Ramos (cell line): ENCODE data around the gene KAZN.

Experiments
- in situ Hi-C: fragments of 300-500 bp; cut with MboI; formaldehyde crosslinking; loops from one replicate; pipeline ENCODE4 v1.14.3; 2022; ENCODE audit warnings: low sequenced_read_pairs; ENCODE audit not compliant: unreplicated experiment

KAZN gene

DNA sequence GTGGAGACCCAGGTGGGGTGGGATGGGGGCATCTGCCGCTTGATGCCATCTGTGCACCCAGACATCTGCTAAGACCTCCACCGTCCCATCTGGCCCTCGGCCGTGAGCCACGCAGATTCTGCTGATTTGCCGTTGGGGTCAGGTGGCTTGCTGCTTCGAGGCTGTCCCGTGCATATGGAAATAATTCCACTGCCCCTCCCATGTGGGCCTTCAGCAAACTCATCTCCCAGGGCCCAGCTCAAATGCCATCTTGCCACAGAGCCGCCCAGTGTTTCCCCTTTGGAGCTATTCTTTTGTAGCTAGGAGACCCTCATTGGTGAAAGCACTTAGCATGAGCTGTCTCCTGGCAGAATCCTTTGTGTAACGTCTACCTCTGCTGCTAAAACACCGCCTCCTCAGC lies 99.8 kb downstream of the KAZN start:
- in situ Hi-C loops = no loop called here

GRCh38 chr1:14699620-14700019 lies 101.1 kb downstream of the KAZN start:
- in situ Hi-C loops = no loop called here

- in situ Hi-C loops = no loop called here
Observed at GRCh38 chr1:14704846-14705245, 106.4 kb downstream of the KAZN start.

GRCh38 chr1:14705824-14706223 lies 107.3 kb downstream of the KAZN start:
- in situ Hi-C loops = no loop called here

- in situ Hi-C loops = no loop called here
Observed at GRCh38 chr1:14706631-14707030, 108.1 kb downstream of the KAZN start.

DNA sequence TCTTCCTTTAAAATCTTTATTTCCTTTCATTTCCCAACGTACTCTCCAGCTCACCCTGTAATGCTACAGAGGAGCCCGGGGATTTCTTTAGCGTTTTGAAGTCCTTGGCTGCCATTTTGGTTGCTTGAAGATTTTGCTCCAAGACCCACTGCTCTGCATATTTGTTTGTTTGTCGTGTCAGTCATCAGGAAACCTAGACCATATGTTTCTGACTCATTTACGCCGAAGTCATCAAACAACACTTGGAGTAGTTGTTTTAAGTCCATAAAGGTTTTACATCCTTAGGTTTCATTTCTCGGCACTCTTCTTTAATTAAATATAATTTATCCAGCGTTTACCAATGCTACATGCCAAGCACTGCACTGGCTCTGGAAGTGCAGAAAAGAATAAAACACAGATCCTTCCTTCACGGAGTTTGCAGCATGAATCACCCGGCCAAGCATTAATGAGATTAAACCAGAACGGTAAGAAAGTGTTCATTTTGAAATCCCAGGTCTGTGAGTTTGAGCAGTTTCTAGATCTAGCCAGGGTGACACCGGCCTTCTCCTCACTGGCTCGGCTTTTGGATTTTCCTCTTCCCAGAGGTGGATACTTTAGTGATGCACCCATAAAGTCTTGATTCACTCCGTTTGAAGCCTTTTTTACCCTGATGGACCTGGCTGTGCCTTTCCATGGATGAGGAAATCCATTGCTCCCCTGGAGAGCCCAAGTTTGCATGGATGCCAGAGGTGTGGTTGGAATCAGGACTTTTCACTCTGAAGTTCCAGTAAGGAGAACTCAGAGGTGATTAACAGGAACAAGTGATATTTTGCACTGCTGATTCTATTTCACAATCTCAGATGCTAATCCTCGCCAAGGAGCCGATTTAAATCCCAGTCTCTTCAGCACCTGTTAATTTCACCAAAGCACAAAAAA lies 109.3 kb downstream of the KAZN start:
- in situ Hi-C loops = no loop called here

- in situ Hi-C loops = no loop called here
Observed at GRCh38 chr1:14710331-14710730, 111.8 kb downstream of the KAZN start.

GRCh38 chr1:14712136-14712535 lies 113.7 kb downstream of the KAZN start:
- in situ Hi-C loops = no loop called here

DNA sequence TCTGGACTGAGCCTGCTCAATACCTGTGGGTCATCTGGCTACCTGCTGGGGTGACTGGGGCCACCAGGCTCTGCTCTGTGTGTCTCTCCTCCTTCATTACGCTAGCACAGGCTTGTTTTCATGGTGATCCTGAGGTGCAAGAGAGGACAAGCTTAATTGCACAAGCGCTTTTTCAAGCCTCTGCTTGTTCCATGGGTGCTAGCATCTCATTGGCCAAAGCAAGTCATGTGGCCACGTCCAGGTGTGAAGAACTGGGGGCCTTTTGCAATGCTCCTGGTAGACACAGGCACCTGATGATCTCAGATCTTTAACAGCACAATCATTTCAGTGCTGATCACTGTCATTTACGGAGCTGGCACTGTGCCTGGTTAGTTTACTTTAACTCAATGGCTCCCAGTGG lies 114.6 kb downstream of the KAZN start:
- in situ Hi-C loops = no loop called here

DNA sequence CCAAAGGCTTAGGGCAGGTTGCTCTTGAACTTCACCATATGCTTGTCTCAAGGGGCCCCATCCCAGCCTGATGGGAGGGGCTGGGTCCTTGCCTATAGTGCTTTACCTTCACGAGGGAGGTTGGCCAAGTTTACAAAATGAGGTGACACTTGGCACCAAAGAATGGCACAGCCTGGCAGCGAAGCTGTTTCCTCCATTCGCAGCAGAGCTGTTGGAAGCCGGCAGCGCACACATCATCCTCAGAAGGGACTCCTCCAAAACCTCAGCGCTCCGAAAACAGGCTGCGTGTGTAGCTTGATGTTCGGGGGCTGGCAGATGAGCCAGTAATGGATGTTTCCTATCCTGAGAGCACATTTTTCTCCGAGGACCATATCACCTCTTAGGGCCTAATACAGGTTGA lies 116.8 kb downstream of the KAZN start:
- in situ Hi-C loops = no loop called here

DNA sequence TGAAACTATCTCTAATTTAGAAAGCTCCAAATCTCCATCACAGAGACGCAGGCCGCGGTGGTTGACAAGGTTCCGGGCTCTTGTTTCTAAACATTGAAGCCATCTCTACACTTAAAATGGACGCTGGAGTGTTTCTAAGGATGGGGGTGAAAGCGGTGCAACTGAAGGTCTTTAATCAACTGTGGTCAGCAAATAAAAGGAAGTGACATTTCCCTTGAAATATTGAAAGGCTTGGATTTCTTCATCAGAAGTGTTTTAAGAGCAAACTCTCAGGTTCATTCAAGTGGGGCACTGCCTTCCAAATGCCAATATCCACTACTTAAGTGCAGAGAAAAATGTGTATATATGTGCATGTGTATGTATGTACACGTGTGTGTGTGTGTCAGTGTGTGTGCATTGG lies 117.3 kb downstream of the KAZN start:
- in situ Hi-C loops = no loop called here

DNA sequence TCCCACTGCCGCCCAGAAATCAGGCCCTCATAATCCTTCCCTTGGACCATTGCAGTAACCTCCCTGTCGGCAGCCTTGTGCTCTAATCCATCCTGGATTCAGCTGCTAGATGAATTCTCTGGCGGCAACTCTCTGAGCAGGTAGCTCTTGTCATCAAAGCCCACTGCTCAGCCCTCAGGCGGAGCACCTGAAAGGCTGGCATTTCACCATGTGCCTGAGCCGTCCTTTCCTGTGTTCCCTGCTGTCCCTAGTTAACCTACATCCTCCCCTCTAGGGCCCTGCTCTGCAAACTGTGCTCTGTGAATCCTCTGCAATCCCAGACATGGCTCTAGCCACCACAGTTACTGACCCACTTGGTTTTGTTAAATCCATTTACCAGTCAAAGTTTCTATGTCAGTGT lies 118.0 kb downstream of the KAZN start:
- in situ Hi-C loops = no loop called here

GRCh38 chr1:14718476-14718875 lies 120.0 kb downstream of the KAZN start:
- in situ Hi-C loops = no loop called here

DNA sequence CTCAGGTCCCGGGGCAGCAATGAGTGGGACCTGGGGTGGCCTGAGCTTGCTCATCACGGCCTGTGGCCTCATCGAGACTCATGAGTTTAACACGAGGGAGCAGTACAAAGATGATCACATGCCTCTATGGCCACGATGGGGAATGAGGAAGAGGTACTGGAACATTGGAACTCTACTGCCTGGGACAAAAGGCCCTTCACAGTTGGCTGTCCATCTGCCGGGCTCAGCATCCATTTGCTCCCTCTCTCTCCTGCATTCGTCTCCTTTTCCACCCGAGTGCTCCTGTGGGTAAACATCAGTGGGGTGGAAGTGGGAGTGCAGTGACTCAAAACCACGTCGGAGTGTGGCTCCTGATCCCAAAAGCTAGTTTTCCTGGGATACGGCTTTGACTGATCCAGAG lies 124.9 kb downstream of the KAZN start:
- in situ Hi-C loops = no loop called here

- in situ Hi-C loops = no loop called here
Observed at GRCh38 chr1:14724246-14724645, 125.8 kb downstream of the KAZN start.

GRCh38 chr1:14724678-14725077 lies 126.2 kb downstream of the KAZN start:
- in situ Hi-C loops = no loop called here

DNA sequence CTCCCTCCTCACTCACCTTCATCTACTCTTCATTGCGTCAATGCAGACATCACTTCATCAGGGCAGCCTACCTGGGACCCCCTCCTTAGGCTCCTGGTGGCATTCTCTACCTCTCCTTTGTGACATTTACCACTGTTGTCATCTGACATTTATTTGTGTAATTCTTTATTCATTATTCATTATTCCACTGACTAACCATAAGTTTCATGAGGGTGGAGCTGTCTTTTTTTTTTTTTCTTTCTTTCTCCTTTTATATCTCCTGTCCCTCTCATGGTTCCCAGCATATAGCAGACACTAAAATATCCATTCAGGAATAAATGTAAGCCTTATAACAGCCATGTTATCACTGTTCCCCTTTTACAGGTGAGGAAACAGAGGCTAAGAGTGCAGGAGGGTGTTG lies 126.8 kb downstream of the KAZN start:
- in situ Hi-C loops = no loop called here

- in situ Hi-C loops = no loop called here
Observed at GRCh38 chr1:14725695-14726094, 127.2 kb downstream of the KAZN start.

DNA sequence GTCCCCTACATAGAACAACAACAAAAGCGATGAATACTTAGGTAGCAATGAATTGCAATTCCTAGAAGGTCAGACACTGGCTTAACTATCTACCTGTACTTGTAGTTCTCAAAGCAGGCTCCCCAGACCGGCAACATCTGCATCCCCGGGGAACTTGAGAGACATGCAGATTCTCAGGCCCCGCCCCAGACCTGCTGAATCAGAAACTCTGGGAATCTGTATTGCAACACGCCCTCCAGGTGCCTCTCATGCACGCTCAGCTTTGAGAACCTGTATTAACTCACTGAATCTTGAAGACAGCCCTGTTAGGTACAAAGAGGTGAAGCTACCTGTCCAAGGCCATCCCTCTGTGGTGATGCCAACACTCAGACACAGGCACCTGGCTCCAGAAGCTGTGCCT lies 128.1 kb downstream of the KAZN start:
- in situ Hi-C loops = no loop called here

DNA sequence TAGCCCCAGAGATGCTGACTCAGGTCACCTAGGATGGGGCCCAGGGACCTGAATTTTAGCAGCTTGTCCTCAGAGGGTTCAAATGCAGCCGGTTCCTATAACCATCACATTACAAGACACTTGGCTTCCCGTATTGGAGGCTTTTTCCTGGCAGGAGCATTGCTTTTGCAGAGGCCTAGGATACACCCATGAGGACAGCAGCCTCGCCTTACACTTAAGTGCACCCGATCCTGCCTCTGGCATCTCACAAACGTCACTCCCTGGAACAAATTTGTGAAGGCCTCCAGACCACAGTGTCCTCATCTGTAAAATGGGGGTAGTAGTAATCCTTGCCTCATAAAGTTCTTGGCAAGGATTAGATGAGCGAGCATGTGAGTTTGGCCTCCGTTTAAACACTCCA lies 130.0 kb downstream of the KAZN start:
- in situ Hi-C loops = no loop called here

GRCh38 chr1:14732728-14733047 lies 134.2 kb downstream of the KAZN start:
- in situ Hi-C loops = no loop called here

- in situ Hi-C loops = no loop called here
Observed at GRCh38 chr1:14733048-14733778, 134.7 kb downstream of the KAZN start.
